Suprapubic skin (tissue), 4 donors: Measurements from ENCODE around the gene ECD. TPM values are rescaled to one million over a fixed set of nuclear protein-coding genes. Genes with fewer than 3 reads are reported as not detected.
"Not testable (repeated sequence)": the region's sequence is repeated elsewhere in the genome, so short reads cannot be mapped to it uniquely, and the experiment has no call there.

Source experiments
- DNase-seq, 2 donors: peaks; one replicate each; pipeline ENCODE4 v3.0.0-alpha.2; 2019; ENCODE audit warnings: low spot score in 2 of 2
- H3K27ac ChIP-seq: fragments of 200-600 bp; sonication (generic); one replicate; pipeline ENCODE4 v1.5.1; 2019
- H3K27me3 ChIP-seq: fragments of 200-600 bp; sonication (generic); one replicate; pipeline ENCODE4 v1.5.1; 2019
- H3K36me3 ChIP-seq: fragments of 200-600 bp; sonication (generic); one replicate; pipeline ENCODE4 v1.5.1; 2019
- H3K4me1 ChIP-seq: fragments of 200-600 bp; sonication (generic); one replicate; pipeline ENCODE4 v1.5.1; 2019
- H3K4me3 ChIP-seq: fragments of 200-600 bp; sonication (generic); one replicate; pipeline ENCODE4 v1.5.1; 2019; ENCODE audit warnings: mild to moderate bottlenecking
- H3K9me3 ChIP-seq: fragments of 200-600 bp; sonication (generic); one replicate; pipeline ENCODE4 v1.5.1; 2019
- CTCF ChIP-seq, 2 donors: fragments of 200-600 bp in 1 of 2; fragments of 450-650 bp in 1 of 2; sonication (generic) in 1 of 2; IDR thresholded peaks; one replicate each; pipeline ENCODE4 v1.5.1; 2016 to 2019; ENCODE audit warnings: antibody characterized with exemption in 2 of 2, mild to moderate bottlenecking in 1 of 2, moderate library complexity in 1 of 2
- EP300 ChIP-seq: sonication (generic); formaldehyde crosslinking; IDR thresholded peaks from one replicate; pipeline ENCODE4 v1.6.1; 2017; ENCODE audit warnings: antibody characterized with exemption
- POLR2A ChIP-seq, 2 donors: fragments of 450-650 bp; IDR thresholded peaks; one replicate each; pipeline ENCODE4 v1.6.1; 2017; ENCODE audit warnings: antibody characterized with exemption in 2 of 2, mild to moderate bottlenecking in 2 of 2, moderate library complexity in 2 of 2
- POLR2AphosphoS5 ChIP-seq, 3 donors: sonication (generic); formaldehyde crosslinking; IDR thresholded peaks; one replicate each; pipeline ENCODE4 v1.6.1; 2017; ENCODE audit warnings: antibody characterized with exemption in 3 of 3
- WGBS: methylation state at CpG from one replicate; pipeline ENCODE4 v1.1.5; 2018; 5-methylcytosine and 5-hydroxymethylcytosine counted together
- total RNA-seq, 4 donors: library from RNA; depleted of rRNA; stranded (reverse); fragments of >200 nt; gene quantifications; one replicate each; pipeline ENCODE4 v1.1.0, GENCODE V29; 2016

Gene ECD
- total RNA-seq, 4 donors from 2014 or later, result 32.5 to 43.9 (median 35.1) TPM

- no peaks in the 10 kb centered on the region for H3K27me3 ChIP-seq
- H3K9me3 ChIP-seq, result no peaks in the 10 kb centered on the region
- TF ChIP-seq EP300, result no peak
- TF ChIP-seq CTCF (IDR thresholded peaks at IDR 0.05), result no peak
- TF ChIP-seq POLR2AphosphoS5 (IDR thresholded peaks at IDR 0.05), result no peak
- no peak for TF ChIP-seq POLR2A (IDR thresholded peaks at IDR 0.05)
- no peak overlapping the region for H3K27ac ChIP-seq
- 97% methylated on average over 3 of the region's 3 CpGs for WGBS
- no peaks in the 10 kb centered on the region for H3K4me1 ChIP-seq
- H3K36me3 ChIP-seq, result peaks cover 79% of the 10 kb centered on the region
- no peak overlapping the region for H3K4me3 ChIP-seq
- DNase-seq, result no peak
Observed at GRCh38 chr10:73152009-73152408, 15.8 kb downstream of the ECD start.

GRCh38 chr10:73150633-73151413, 17.0 kb downstream of the ECD start:
- peaks cover 80% of the 10 kb centered on the region for H3K36me3 ChIP-seq
- WGBS, result 97% methylated on average over 7 of the region's 8 CpGs
- not testable (repeated sequence) for H3K4me1 ChIP-seq, DNase-seq, H3K9me3 ChIP-seq, H3K27me3 ChIP-seq, H3K27ac ChIP-seq, H3K4me3 ChIP-seq

GRCh38 chr10:73141603-73142002, 26.2 kb downstream of the ECD start:
- Histone ChIP-seq H3K36me3 (peaks cover 95% of the 10 kb centered on the region), H3K9me3 (no peaks in the 10 kb centered on the region), H3K27ac (no peak overlapping the region), H3K4me1 (no peaks in the 10 kb centered on the region), H3K4me3 (no peak overlapping the region), H3K27me3 (no peaks in the 10 kb centered on the region)
- WGBS, result 86% methylated on average over 3 of the region's 3 CpGs
- no peak for TF ChIP-seq POLR2AphosphoS5 (IDR thresholded peaks at IDR 0.05)
- TF ChIP-seq EP300, result no peak
- no peak for TF ChIP-seq POLR2A (IDR thresholded peaks at IDR 0.05)
- TF ChIP-seq CTCF (IDR thresholded peaks at IDR 0.05), result no peak
- DNase-seq, result no peak

GRCh38 chr10:73139251-73139650, 28.6 kb downstream of the ECD start:
- no peaks in the 10 kb centered on the region for H3K4me1 ChIP-seq
- WGBS, result 64% methylated on average over 2 of the region's 2 CpGs
- peaks cover 95% of the 10 kb centered on the region for H3K36me3 ChIP-seq
- no peak for DNase-seq
- TF ChIP-seq CTCF (IDR thresholded peaks at IDR 0.05), result no peak
- TF ChIP-seq EP300, result no peak
- no peak for TF ChIP-seq POLR2A (IDR thresholded peaks at IDR 0.05)
- TF ChIP-seq POLR2AphosphoS5 (IDR thresholded peaks at IDR 0.05), result no peak
- no peak overlapping the region for H3K27ac ChIP-seq
- no peak overlapping the region for H3K4me3 ChIP-seq
- no peaks in the 10 kb centered on the region for H3K9me3 ChIP-seq
- no peaks in the 10 kb centered on the region for H3K27me3 ChIP-seq

GRCh38 chr10:73136627-73137026, 31.2 kb downstream of the ECD start:
- Histone ChIP-seq H3K9me3 (no peaks in the 10 kb centered on the region), H3K4me1 (peaks cover 7% of the 10 kb centered on the region), H3K36me3 (peaks cover 96% of the 10 kb centered on the region), H3K27ac (no peak overlapping the region), H3K4me3 (no peak overlapping the region), H3K27me3 (no peaks in the 10 kb centered on the region)
- no peak for DNase-seq
- WGBS, result 93% methylated on average over 2 of the region's 2 CpGs
- TF ChIP-seq POLR2A (IDR thresholded peaks at IDR 0.05) (no peak), CTCF (IDR thresholded peaks at IDR 0.05) (no peak), POLR2AphosphoS5 (IDR thresholded peaks at IDR 0.05) (no peak), EP300 (no peak)

GRCh38 chr10:73134727-73135126, 33.1 kb downstream of the ECD start:
- no peak for DNase-seq
- no peak overlapping the region for H3K4me3 ChIP-seq
- no peak for TF ChIP-seq POLR2AphosphoS5 (IDR thresholded peaks at IDR 0.05)
- TF ChIP-seq POLR2A (IDR thresholded peaks at IDR 0.05), result no peak
- TF ChIP-seq EP300, result no peak
- TF ChIP-seq CTCF (IDR thresholded peaks at IDR 0.05), result no peak
- H3K27ac ChIP-seq, result no peak overlapping the region
- H3K4me1 ChIP-seq, result peaks cover 10% of the 10 kb centered on the region
- 88% methylated on average over 3 of the region's 3 CpGs for WGBS
- H3K36me3 ChIP-seq, result peaks cover 90% of the 10 kb centered on the region
- H3K27me3 ChIP-seq, result no peaks in the 10 kb centered on the region
- H3K9me3 ChIP-seq, result no peaks in the 10 kb centered on the region
